ENCODE data around the gene FLVCR2.
"Not testable (repeated sequence)": the region's sequence is repeated elsewhere in the genome, so short reads cannot be mapped to it uniquely, and the experiment has no call there.

The FLVCR2 gene

DNA sequence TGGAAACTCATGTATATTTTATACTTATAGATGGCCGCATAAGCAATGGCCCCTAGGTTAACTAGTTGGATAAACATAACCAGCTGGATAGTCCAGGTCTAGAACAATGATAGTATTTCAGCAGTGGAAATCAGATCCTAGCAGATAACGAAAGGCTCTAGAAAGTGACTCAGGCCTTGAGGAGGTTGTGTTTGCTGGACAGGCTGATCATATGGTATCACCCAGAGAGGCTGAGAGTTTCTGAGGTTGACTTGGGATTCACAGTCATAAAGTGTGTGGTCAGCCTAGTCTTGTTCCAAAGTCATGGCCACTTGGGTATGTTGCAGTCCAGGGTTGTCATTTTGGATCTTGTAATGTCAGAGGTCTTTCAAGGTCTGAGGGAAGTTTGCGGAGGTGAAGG, 16.8 kb downstream of the FLVCR2 start:
- ChIA-PET CTCF (no interaction called here), POLR2A (no interaction called here)
- DNase-seq (ENCODE audit: extremely low spot score) = no peak
- TF ChIP-seq CTBP1 (IDR thresholded peaks at IDR 0.05; ENCODE audit: borderline replicate concordance) (no peak), FOXA1 (IDR thresholded peaks at IDR 0.05) (no peak), SUZ12 (IDR thresholded peaks at IDR 0.05) (no peak), HDGF (IDR thresholded peaks at IDR 0.05; ENCODE audit: borderline replicate concordance) (no peak), L3MBTL2 (conservative IDR thresholded peaks at IDR 0.05) (no peak), FOXK2 (IDR thresholded peaks at IDR 0.05) (no peak), ELF4 (IDR thresholded peaks at IDR 0.05) (no peak), FOXM1 (IDR thresholded peaks at IDR 0.05; ENCODE audit: borderline replicate concordance) (no peak), NFRKB (IDR thresholded peaks at IDR 0.05) (no peak), ARNT (IDR thresholded peaks at IDR 0.05) (no peak), LEF1 (IDR thresholded peaks at IDR 0.05; ENCODE audit: borderline replicate concordance) (no peak), ZNF384 (IDR thresholded peaks at IDR 0.05) (no peak)

DNA sequence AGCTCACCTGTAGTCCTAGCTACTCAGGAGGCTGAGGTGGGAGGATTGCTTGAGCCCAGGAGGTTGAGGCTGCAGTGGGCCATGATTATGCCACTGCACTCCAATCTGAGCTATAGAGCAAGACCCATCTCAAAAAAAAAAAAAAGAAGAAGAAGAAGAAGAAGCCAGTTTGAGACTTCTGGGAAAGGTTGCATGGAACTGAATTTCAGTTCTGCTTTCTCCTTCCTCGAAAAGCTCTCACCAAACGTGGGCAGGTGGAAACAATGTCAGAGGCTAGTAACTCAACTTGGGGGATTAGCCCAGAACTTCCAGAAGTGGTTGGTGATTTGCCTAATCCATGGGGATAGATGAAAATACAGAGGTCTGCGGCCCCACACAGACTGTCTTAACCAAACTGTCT, 18.7 kb downstream of the FLVCR2 start:
- no peak for TF ChIP-seq BHLHE40 (IDR thresholded peaks at IDR 0.05; ENCODE audit: borderline replicate concordance)
- TF ChIP-seq CTBP1 (IDR thresholded peaks at IDR 0.05; ENCODE audit: borderline replicate concordance) = no peak
- no peak for TF ChIP-seq SP1 (IDR thresholded peaks at IDR 0.05)
- TF ChIP-seq FOXA1 (IDR thresholded peaks at IDR 0.05) = no peak
- TF ChIP-seq HDGF (IDR thresholded peaks at IDR 0.05; ENCODE audit: borderline replicate concordance) = no peak
- no peak for TF ChIP-seq TARDBP (IDR thresholded peaks at IDR 0.05)
- TF ChIP-seq ARNT (IDR thresholded peaks at IDR 0.05) = no peak
- no peak for TF ChIP-seq ZNF384 (IDR thresholded peaks at IDR 0.05)
- no peak for TF ChIP-seq L3MBTL2 (conservative IDR thresholded peaks at IDR 0.05)
- no peak for TF ChIP-seq FOXM1 (IDR thresholded peaks at IDR 0.05; ENCODE audit: borderline replicate concordance)
- ChIA-PET CTCF (no interaction called here), POLR2A (no interaction called here)
- no peak for DNase-seq (ENCODE audit: extremely low spot score)

DNA sequence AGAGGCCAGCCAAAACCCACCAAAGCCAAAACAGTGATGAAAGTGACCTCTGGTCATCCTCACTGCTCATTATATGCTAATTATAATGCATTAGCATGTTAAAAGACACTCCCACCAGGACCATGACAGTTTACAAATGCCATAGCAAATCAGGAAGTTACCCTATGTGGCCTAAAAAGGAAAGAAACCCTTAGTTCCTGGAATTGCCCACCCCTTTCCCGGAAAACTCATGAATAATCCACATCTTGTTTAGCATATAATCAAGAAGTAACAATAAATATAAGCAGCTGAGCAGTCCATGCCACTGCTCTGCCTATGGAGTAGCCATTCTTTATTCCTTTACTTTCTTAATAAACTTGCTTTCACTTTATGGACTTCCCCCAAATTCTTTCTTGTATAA, 21.7 kb downstream of the FLVCR2 start:
- CTCF ChIA-PET; DNase-seq (ENCODE audit: extremely low spot score); POLR2A ChIA-PET: not testable (repeated sequence)

DNA sequence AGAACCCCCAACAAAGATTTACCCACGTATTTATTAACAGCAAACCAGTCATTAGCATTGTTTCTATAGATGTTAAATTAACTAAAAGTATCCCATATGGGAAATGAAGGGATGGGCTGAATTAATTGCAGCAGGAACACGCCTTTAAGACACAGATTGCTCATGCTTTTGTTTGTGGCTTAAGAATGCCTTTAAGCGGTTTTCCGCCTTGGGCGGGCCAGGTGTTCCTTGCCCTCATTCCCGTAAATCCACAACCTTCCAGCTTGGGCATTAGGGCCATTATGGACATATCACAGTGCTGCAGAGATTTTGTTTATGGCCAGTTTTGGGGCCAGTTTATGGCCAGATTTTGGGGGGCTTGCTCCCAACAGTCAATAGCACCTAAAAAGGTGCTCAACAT, 22.6 kb downstream of the FLVCR2 start:
- POLR2A ChIA-PET; CTCF ChIA-PET; DNase-seq (ENCODE audit: extremely low spot score): not testable (repeated sequence)

DNA sequence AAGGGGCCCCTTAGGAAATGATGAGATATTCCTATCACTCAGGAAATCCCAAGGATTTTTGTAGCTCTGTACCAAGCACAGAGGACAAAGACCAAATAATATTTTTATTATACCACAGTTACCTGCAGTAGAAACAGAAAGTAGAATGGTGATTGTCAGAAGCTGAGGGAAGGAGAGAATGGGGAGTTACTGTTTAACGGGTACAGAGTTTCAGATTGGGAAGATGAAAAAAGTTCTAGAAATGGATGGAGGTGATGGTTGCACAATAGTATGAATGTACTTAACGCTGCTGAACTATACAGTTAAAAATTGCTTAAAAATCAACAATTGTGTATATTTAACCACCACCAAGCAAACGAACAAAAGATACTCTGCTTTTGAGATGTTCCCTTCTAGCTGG, 24.1 kb downstream of the FLVCR2 start:
- ChIA-PET POLR2A (no interaction called here), CTCF (no interaction called here)
- no peak for TF ChIP-seq HDGF (IDR thresholded peaks at IDR 0.05; ENCODE audit: borderline replicate concordance)
- no peak for TF ChIP-seq ZNF384 (IDR thresholded peaks at IDR 0.05)
- no peak for TF ChIP-seq BHLHE40 (IDR thresholded peaks at IDR 0.05; ENCODE audit: borderline replicate concordance)
- TF ChIP-seq SP1 (IDR thresholded peaks at IDR 0.05) = no peak
- no peak for DNase-seq (ENCODE audit: extremely low spot score)

DNA sequence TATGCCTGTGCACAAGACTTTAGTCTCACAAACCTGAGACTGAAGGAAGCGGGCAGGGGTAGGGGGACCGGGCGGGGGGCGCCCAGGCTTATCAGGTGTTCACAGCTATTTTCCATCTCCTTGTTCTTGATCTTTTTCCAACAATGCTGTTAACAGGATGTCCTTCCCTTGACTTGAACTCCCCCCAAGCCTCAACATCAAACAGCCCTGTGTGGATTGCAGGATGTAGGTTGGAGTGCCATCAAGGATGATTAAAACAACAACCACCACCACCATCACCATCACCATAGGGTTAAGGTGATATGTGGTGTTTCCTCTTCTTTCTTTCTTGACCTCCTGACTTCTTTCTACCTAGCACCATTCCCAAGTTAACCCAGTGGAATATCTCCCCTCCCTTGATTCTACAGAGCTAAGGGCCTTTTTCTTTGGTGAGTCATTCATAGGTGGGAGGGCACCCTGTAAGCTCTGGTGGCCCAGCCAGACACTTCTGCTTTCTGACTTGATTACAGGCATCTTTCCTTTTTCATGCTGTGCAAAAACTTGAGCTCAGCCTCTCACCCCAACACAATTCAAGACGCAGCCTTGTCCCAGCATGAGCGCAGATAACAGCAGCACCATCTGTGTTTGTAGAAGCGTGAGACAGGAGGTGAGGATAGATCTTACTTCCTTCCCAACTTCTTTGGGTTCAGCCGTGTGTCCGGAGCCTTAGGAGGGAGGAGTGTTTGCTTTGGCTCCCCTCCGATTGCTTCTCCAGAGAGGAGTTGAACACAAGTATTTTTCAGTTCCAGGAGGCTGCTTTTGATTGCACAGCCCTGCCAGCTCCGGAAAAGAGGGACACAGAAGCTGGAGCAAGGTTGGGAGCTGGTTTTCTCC, 26.8 kb downstream of the FLVCR2 start:
- no peak for DNase-seq (ENCODE audit: extremely low spot score)
- no peak for TF ChIP-seq FOXA1 (IDR thresholded peaks at IDR 0.05)
- no peak for TF ChIP-seq ARNT (IDR thresholded peaks at IDR 0.05)
- TF ChIP-seq HDGF (IDR thresholded peaks at IDR 0.05; ENCODE audit: borderline replicate concordance) = no peak
- no peak for TF ChIP-seq ELF4 (IDR thresholded peaks at IDR 0.05)
- POLR2A ChIA-PET = no interaction called here
- CTCF ChIA-PET = interaction anchor here (0.9 kb wide), 1 partner anchor 44 kb away, joined by 4 read pairs; no protein-coding TSS in a partner anchor

DNA sequence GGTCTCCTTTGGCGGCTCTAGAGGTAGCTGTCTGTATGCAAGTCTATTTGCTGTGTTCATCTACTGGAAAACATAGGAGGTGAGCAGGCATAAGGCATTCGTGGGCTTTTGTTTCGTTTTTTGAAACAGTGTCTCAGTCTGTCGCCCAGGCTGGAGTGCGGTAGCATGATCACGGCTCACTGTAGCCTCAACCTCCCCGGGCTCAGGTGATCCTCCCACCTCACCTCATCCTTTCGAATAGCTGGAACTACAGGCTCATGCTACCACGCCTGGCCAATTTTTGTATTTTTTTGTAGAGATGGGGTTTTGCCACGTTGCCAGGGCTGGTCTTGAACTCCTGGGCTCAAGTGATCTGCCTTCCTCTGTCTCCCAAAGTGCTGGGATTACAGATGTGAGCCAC, 27.5 kb downstream of the FLVCR2 start:
- TF ChIP-seq FOXM1 (IDR thresholded peaks at IDR 0.05; ENCODE audit: borderline replicate concordance) (no peak), ARNT (IDR thresholded peaks at IDR 0.05) (no peak), TARDBP (IDR thresholded peaks at IDR 0.05) (no peak), HDGF (IDR thresholded peaks at IDR 0.05; ENCODE audit: borderline replicate concordance) (no peak), L3MBTL2 (conservative IDR thresholded peaks at IDR 0.05) (no peak), FOXK2 (IDR thresholded peaks at IDR 0.05) (no peak), CTBP1 (IDR thresholded peaks at IDR 0.05; ENCODE audit: borderline replicate concordance) (no peak), SP1 (IDR thresholded peaks at IDR 0.05) (no peak), NFRKB (IDR thresholded peaks at IDR 0.05) (no peak), FOXA1 (IDR thresholded peaks at IDR 0.05) (no peak), BHLHE40 (IDR thresholded peaks at IDR 0.05; ENCODE audit: borderline replicate concordance) (no peak), LEF1 (IDR thresholded peaks at IDR 0.05; ENCODE audit: borderline replicate concordance) (no peak)
- TF ChIP-seq, protein P1, sequence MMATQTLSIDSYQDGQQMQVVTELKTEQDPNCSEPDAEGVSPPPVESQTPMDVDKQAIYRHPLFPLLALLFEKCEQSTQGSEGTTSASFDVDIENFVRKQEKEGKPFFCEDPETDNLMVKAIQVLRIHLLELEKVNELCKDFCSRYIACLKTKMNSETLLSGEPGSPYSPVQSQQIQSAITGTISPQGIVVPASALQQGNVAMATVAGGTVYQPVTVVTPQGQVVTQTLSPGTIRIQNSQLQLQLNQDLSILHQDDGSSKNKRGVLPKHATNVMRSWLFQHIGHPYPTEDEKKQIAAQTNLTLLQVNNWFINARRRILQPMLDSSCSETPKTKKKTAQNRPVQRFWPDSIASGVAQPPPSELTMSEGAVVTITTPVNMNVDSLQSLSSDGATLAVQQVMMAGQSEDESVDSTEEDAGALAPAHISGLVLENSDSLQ (IDR thresholded peaks at IDR 0.05) = no peak
- no peak for DNase-seq (ENCODE audit: extremely low spot score)
- POLR2A ChIA-PET = no interaction called here
- CTCF ChIA-PET = no interaction called here

DNA sequence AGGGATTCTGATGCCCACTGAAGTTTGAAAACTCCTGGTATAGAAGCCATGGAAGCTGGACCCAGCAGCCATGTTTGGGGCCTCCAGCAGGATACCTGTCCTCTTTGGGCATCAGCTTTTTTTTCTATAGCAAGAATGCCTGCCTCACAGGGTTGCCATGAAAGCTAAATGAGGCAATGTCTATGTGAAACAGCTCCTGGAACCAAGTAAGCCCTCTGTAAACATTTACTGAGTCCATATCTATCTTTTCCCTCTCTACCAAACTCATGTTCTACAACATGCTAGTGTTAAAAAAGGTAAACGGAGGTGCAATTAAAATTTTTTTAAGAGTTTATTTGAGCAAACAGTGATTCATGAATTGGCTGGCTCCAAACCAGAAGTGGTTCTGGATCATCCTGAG, 28.6 kb downstream of the FLVCR2 start:
- ChIA-PET CTCF (no interaction called here), POLR2A (no interaction called here)
- TF ChIP-seq SP1 (IDR thresholded peaks at IDR 0.05) (no peak), SUZ12 (IDR thresholded peaks at IDR 0.05) (no peak), FOXA1 (IDR thresholded peaks at IDR 0.05) (no peak), TARDBP (IDR thresholded peaks at IDR 0.05) (no peak), ELF4 (IDR thresholded peaks at IDR 0.05) (no peak), CTBP1 (IDR thresholded peaks at IDR 0.05; ENCODE audit: borderline replicate concordance) (no peak), ZNF384 (IDR thresholded peaks at IDR 0.05) (no peak), FOXM1 (IDR thresholded peaks at IDR 0.05; ENCODE audit: borderline replicate concordance) (no peak), ARNT (IDR thresholded peaks at IDR 0.05) (no peak), BHLHE40 (IDR thresholded peaks at IDR 0.05; ENCODE audit: borderline replicate concordance) (no peak), LEF1 (IDR thresholded peaks at IDR 0.05; ENCODE audit: borderline replicate concordance) (no peak), FOXK2 (IDR thresholded peaks at IDR 0.05) (no peak), L3MBTL2 (conservative IDR thresholded peaks at IDR 0.05) (no peak), HDGF (IDR thresholded peaks at IDR 0.05; ENCODE audit: borderline replicate concordance) (no peak), NFRKB (IDR thresholded peaks at IDR 0.05) (no peak)
- TF ChIP-seq, protein P1 (IDR thresholded peaks at IDR 0.05) = no peak
- no peak for DNase-seq (ENCODE audit: extremely low spot score)

Data from HEK293T (cell line).